ENCODE data around the gene SEMA7A.
"Not testable (repeated sequence)": the region's sequence is repeated elsewhere in the genome, so short reads cannot be mapped to it uniquely, and the experiment has no call there.

- TF ChIP-seq, protein P1, sequence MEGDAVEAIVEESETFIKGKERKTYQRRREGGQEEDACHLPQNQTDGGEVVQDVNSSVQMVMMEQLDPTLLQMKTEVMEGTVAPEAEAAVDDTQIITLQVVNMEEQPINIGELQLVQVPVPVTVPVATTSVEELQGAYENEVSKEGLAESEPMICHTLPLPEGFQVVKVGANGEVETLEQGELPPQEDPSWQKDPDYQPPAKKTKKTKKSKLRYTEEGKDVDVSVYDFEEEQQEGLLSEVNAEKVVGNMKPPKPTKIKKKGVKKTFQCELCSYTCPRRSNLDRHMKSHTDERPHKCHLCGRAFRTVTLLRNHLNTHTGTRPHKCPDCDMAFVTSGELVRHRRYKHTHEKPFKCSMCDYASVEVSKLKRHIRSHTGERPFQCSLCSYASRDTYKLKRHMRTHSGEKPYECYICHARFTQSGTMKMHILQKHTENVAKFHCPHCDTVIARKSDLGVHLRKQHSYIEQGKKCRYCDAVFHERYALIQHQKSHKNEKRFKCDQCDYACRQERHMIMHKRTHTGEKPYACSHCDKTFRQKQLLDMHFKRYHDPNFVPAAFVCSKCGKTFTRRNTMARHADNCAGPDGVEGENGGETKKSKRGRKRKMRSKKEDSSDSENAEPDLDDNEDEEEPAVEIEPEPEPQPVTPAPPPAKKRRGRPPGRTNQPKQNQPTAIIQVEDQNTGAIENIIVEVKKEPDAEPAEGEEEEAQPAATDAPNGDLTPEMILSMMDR (IDR thresholded peaks at IDR 0.05; ENCODE audit: low read depth, low read length) = not testable (repeated sequence)
- TF ChIP-seq EZH2phosphoT487 (IDR thresholded peaks at IDR 0.05; ENCODE audit: low read depth) = not testable (repeated sequence)
Observed at GRCh38 chr15:74471621-74472020, 37.9 kb upstream of the SEMA7A start.

All from OCI-LY3 (cell line).